Prostate gland (tissue), 2 donors: ENCODE measurements around the gene KIFC1.
"Not testable (repeated sequence)": the region's sequence is repeated elsewhere in the genome, so short reads cannot be mapped to it uniquely, and the experiment has no call there.

ENCODE experiments used
- POLR2A ChIP-seq: fragments of 450-650 bp; IDR thresholded peaks from one replicate; pipeline ENCODE4 v1.6.1; 2016; ENCODE audit warnings: antibody characterized with exemption, mild to moderate bottlenecking
- POLR2AphosphoS5 ChIP-seq: sonication (generic); formaldehyde crosslinking; IDR thresholded peaks from one replicate; pipeline ENCODE4 v1.6.1; 2017; ENCODE audit warnings: antibody characterized with exemption
- TF ChIP-seq, protein P1 (sequence below), 4 experiments: fragments of 200-600 bp in 2 of 4; fragments of 450-650 bp in 2 of 4; sonication (generic) in 2 of 4; IDR thresholded peaks; 1 replicate in 3 of 4; 2 replicates in 1 of 4; pipeline ENCODE4 v1.5.1; 2016 to 2019; ENCODE audit warnings: antibody characterized with exemption in 4 of 4, mild to moderate bottlenecking in 2 of 4, moderate library complexity in 2 of 4

GRCh38 chr6:33371901-33372300, 19.7 kb upstream of the KIFC1 start:
- TF ChIP-seq, protein P1, sequence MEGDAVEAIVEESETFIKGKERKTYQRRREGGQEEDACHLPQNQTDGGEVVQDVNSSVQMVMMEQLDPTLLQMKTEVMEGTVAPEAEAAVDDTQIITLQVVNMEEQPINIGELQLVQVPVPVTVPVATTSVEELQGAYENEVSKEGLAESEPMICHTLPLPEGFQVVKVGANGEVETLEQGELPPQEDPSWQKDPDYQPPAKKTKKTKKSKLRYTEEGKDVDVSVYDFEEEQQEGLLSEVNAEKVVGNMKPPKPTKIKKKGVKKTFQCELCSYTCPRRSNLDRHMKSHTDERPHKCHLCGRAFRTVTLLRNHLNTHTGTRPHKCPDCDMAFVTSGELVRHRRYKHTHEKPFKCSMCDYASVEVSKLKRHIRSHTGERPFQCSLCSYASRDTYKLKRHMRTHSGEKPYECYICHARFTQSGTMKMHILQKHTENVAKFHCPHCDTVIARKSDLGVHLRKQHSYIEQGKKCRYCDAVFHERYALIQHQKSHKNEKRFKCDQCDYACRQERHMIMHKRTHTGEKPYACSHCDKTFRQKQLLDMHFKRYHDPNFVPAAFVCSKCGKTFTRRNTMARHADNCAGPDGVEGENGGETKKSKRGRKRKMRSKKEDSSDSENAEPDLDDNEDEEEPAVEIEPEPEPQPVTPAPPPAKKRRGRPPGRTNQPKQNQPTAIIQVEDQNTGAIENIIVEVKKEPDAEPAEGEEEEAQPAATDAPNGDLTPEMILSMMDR (IDR thresholded peaks at IDR 0.05): not testable (repeated sequence)
- not testable (repeated sequence) for TF ChIP-seq POLR2A, POLR2AphosphoS5
